Gastrocnemius medialis (tissue), 4 donors: Measurements from ENCODE around the gene PRKG1.

Experiments used
- POLR2A ChIP-seq, 2 donors: fragments of 450-650 bp; IDR thresholded peaks; one replicate each; pipeline ENCODE4 v1.6.1; 2017; ENCODE audit warnings: antibody characterized with exemption in 2 of 2, mild to moderate bottlenecking in 2 of 2, moderate library complexity in 2 of 2
- TF ChIP-seq, protein P1 (sequence below), 5 experiments: fragments of 450-650 bp in 3 of 5; fragments of 200-600 bp in 2 of 5; sonication (generic) in 2 of 5; IDR thresholded peaks in 4 of 5; conservative IDR thresholded peaks in 1 of 5; 1 replicate in 4 of 5; 2 replicates in 1 of 5; pipeline ENCODE4 v1.5.1; 2016 to 2019; ENCODE audit warnings: antibody characterized with exemption in 5 of 5, mild to moderate bottlenecking in 3 of 5, moderate library complexity in 3 of 5

DNA sequence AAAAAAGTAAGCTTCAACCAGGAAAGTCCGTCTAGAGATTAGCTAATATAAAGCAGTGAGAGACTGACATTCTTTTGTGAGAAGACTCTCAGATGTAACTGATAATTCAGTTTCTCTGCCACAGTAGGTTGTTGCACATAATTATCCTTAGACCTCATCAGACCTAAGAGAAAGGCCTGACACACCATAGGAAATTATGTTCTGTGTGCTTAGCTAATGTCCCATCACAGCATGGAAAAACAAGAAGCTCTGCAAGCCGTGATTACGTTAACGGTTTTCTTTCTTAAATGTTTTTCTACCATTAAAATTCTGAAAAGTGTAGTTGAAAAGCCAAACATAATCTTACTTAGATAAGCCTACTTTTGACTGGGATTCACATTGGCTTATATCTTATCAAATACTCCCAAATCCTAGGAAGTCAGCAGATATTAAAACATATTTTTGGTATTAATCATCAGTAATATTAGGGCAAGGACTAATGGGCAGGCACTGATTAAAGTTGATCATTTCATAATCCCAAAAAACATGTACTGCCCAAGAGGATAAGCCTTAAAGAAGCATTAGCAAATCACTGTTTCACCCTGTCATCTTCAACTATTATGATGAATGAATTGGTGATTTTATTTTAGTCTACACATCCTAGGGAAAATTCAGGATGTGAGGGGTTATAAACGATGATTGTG is 619.9 kb downstream of the PRKG1 start:
- TF ChIP-seq, protein P1, sequence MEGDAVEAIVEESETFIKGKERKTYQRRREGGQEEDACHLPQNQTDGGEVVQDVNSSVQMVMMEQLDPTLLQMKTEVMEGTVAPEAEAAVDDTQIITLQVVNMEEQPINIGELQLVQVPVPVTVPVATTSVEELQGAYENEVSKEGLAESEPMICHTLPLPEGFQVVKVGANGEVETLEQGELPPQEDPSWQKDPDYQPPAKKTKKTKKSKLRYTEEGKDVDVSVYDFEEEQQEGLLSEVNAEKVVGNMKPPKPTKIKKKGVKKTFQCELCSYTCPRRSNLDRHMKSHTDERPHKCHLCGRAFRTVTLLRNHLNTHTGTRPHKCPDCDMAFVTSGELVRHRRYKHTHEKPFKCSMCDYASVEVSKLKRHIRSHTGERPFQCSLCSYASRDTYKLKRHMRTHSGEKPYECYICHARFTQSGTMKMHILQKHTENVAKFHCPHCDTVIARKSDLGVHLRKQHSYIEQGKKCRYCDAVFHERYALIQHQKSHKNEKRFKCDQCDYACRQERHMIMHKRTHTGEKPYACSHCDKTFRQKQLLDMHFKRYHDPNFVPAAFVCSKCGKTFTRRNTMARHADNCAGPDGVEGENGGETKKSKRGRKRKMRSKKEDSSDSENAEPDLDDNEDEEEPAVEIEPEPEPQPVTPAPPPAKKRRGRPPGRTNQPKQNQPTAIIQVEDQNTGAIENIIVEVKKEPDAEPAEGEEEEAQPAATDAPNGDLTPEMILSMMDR (IDR thresholded peaks at IDR 0.05 in 4 of 5, conservative IDR thresholded peaks at IDR 0.05 in 1 of 5), result no peak
- TF ChIP-seq POLR2A (IDR thresholded peaks at IDR 0.05), result no peak
